Stimulated activated CD4-positive, alpha-beta T cell treated with anti-CD3 and anti-CD28 coated beads, Interleukin-15, amount 100 ng/mL, for 48 hours (primary cell): Measurements from ENCODE around the gene TMEM17.
"Not testable (repeated sequence)": the region's sequence is repeated elsewhere in the genome, so short reads cannot be mapped to it uniquely, and the experiment has no call there.

Experiments
- DNase-seq, 2 donors: peaks; one replicate each; pipeline ENCODE4 v3.0.0-alpha.2; 2020; ENCODE audit warnings: low read depth in 2 of 2

The TMEM17 gene

GRCh38 chr2:62505750-62506420, at the start of gene TMEM17:
Gene TMEM17 (minus strand): TSS chr2:62506195. CDS start chr2:62506129, 66 bp downstream.
- DNase-seq, result peak; percentile 6 to 20

- DNase-seq, result no peak
Measured at GRCh38 chr2:62554440-62554839, 48.4 kb upstream of the TMEM17 start.

- no peak for DNase-seq
Measured at GRCh38 chr2:62550461-62550860, 44.5 kb upstream of the TMEM17 start.

- no peak for DNase-seq
Measured at GRCh38 chr2:62547854-62548253, 41.9 kb upstream of the TMEM17 start.

GRCh38 chr2:62545261-62545660, 39.3 kb upstream of the TMEM17 start:
- DNase-seq, result no peak

- DNase-seq, result no peak
Measured at GRCh38 chr2:62540408-62541168, 34.6 kb upstream of the TMEM17 start.

GRCh38 chr2:62539606-62540407, 33.8 kb upstream of the TMEM17 start:
- no peak for DNase-seq

GRCh38 chr2:62538756-62539155, 32.8 kb upstream of the TMEM17 start:
- DNase-seq, result no peak

GRCh38 chr2:62537814-62538213, 31.8 kb upstream of the TMEM17 start:
- DNase-seq, result no peak

GRCh38 chr2:62536873-62537547, 31.0 kb upstream of the TMEM17 start:
- DNase-seq, result no peak

GRCh38 chr2:62535521-62535920, 29.5 kb upstream of the TMEM17 start:
- DNase-seq, result not testable (repeated sequence)

- no peak for DNase-seq
Measured at GRCh38 chr2:62531594-62531993, 25.6 kb upstream of the TMEM17 start.

- no peak for DNase-seq
Measured at GRCh38 chr2:62529758-62530157, 23.8 kb upstream of the TMEM17 start.

GRCh38 chr2:62527478-62528210, 21.6 kb upstream of the TMEM17 start:
- no peak for DNase-seq

GRCh38 chr2:62526531-62527381, 20.8 kb upstream of the TMEM17 start:
- DNase-seq, result no peak

GRCh38 chr2:62525549-62526269, 19.7 kb upstream of the TMEM17 start:
- DNase-seq, result no peak

- DNase-seq, result no peak
Measured at GRCh38 chr2:62524293-62524941, 18.4 kb upstream of the TMEM17 start.

- not testable (repeated sequence) for DNase-seq
Measured at GRCh38 chr2:62521061-62521460, 15.1 kb upstream of the TMEM17 start.

GRCh38 chr2:62512384-62512783, 6.4 kb upstream of the TMEM17 start:
- DNase-seq, result no peak
